Stimulated activated CD4-positive, alpha-beta T cell treated with anti-CD3 and anti-CD28 coated beads, Interleukin-1b, Interleukin-23, amount 100 ng/mL, for 4 hours (primary cell): Measurements from ENCODE around the gene SETX.

Experiments
- DNase-seq, 2 donors: peaks; one replicate each; pipeline ENCODE4 v3.0.0-alpha.2; 2020; ENCODE audit warnings: low read depth in 2 of 2

SETX gene

DNA sequence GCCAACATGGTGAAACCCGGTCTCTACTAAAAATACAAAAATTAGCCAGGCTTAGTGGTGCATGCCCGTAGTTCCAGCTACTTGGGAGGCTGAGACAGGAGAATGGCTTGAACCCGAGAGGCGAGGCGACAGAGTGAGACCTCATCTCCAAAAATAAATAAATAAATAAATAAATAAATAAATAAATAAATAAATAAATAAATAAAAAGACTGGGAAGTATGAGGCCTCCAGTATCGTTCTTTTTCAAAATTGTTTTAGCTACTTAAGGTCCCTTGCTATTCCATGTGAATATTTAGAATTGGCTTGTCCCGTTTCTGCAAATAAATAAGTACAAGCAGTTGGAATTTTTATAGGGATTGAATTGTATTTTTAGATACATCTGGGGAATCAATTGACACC, 3.0 kb upstream of the SETX start:
- no peak for DNase-seq

DNA sequence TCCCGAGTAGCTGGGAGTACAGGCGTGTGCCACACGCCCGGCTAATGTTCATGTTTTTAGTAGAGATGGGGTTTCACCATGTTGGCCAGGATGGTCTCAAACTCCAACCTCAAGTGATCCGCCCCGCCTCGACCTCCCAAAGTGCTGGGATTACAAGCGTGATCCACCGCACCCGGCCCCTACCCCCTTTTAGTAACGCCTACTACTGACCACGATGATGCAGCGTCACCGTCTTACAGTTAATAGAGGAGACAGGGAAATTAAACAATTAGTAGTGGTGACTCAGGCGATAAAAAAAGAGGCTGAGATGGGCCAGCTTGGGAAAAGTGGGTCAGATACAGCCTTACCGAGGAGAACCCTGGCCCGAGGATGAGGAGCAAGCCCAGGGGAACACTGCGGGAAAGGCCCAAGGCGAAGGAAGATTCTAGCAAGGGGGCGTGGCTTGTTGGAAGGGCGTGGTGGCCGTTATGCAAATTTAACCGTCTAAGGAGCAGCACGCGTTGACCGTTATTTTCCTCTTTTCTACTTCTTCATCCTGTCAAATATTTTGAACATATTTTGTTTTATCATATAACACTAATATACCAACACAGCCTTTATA, 1.6 kb upstream of the SETX start:
- no peak for DNase-seq

GRCh38 chr9:132351404-132352045, 3.3 kb downstream of the SETX start:
- no peak for DNase-seq

- no peak for DNase-seq
Observed at GRCh38 chr9:132350861-132351315, 3.9 kb downstream of the SETX start.

- no peak for DNase-seq
Observed at GRCh38 chr9:132348676-132349075, 6.1 kb downstream of the SETX start.

GRCh38 chr9:132346177-132346576, 8.6 kb downstream of the SETX start:
- DNase-seq = no peak

DNA sequence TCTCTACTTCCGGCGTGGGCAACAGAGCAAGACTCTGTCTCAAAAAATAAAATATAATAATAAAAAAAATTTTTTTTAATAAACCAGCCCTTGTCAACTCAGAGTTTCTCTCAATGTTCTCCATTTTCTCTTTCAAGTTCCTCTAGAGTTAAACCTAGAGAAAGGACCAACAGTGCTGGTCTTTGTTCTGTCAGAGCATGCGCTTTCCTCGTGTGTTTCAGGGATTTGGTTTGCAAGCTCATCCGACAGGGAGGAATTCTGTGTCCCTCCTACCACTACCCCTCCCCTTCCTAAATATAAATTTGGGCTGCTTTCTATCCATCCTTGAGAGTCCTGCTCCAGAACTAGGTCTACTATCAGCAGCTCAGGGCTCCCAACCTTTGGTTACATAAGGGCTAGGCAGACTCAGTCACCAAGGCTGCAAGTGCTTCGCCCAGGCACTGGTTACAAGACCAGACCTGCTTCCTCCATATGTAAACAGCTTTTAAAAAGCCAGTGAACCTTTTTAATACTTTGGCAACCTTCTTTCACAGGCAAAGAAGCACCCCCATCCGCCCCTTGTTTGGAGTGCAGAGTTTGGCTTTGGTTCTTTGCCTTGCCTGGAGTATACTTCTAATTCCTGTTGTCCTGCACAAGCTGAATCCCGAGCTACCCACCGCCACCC, 13.5 kb downstream of the SETX start:
- no peak for DNase-seq

DNA sequence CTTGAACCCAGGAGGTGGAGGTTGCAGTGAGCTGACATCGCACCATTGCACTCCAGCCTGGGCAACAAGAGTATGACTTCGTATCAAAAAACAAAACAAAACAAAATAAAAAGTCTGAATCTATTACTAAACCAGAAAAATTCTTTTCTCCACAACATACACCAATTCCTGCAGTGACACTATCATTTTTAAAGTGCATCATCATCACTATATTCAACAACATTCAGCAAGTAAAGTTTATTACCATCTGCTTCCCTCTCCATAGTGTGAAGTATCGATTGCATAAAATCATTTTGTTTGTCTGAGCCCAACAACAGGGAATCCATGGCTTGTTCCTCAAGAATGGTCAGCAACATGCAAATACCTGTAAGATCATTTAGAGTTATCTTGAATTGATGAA, 20.4 kb downstream of the SETX start:
- DNase-seq = no peak

DNA sequence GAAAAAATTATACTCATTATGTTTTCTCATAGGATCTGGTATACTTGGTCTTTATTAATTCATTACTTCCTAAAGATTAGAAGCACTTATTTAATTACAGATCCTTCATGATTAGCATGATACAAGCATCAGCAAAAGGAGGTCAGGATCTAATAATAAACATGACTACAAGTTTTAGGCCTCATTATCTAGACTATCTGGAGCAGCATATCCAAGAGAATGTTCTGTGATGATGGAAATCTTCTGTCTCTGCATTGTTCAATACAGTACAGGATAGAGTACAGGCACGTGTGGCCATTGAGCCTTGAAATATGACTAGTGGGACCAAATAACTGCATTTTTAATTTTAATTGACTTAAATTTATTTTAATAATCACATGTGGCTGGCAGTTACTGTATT, 21.2 kb downstream of the SETX start:
- DNase-seq = no peak

DNA sequence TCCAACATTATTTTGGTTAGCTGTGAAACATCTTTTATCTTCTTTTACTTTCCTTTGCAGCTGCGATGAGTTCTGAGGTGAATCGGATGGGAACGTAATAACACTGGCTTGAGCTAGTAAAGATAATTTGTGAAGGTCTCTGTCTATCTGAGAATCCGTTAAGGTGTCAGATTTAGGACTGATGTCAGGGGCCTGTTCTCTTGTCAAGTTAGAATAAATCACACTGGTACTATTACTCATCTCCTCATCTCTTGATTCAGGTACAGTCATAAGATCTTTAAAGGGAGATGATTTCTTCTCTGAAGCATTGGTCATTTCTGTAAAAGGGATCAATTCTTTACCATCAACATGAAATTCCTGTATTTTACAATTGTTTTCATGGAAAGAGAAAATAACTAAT, 26.2 kb downstream of the SETX start:
- DNase-seq = no peak

DNA sequence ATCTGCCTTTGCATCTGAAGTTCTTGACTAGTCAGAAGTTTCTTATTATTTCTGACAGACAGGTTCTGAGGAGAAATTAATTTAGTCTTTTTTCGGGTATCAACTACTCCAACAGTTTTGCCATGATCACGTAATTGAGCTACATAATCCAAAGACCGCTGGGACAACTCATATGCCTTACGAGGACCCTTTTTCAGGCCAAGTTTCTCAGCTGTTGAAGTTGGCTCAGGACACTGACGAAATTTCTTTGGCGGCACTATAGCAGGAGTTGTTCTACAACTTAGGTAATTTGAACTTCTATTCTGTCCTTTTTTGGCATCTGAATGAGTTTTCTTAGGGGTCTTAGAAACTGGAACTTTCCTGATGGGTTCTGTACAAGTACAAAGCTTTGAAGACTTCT, 27.2 kb downstream of the SETX start:
- DNase-seq = no peak

GRCh38 chr9:132324425-132324824, 30.4 kb downstream of the SETX start:
- no peak for DNase-seq

GRCh38 chr9:132319421-132320110, 35.2 kb downstream of the SETX start:
- no peak for DNase-seq

DNA sequence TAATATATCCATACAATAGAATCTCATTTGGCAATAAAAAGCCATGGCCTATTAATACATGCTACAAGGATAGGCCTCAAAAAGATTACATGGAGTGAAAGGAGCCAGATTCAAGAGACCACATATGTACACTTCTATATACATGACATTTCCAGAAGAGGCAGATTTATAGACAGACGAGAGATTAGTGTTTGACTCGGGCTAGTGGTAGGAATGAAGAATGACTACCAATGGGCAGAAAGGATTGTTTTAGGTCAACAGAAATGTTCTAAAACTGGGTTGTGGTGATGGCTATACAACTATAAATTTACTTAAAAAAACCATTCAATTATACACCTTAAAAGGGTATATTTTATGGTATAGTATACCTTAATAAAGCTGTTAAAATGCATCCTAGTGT, 41.9 kb downstream of the SETX start:
- DNase-seq = no peak

DNA sequence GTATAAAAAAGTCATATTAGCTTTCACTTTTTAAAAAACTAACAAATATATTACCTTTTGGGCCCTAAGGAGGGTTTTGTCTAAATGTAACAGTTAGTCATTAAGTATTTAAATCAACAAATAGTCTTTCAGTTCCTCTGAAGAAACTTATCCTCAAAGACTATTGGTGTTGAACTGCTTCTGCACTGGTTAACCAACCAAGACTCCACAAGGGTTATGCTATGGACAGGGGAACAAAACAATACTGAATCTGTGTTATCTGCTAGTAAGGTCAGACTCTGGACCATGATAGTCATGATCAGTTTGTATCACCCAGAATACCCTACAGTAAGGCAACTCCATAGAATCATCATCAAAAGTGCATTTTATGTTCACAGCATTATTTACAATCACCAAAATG, 42.4 kb downstream of the SETX start:
- no peak for DNase-seq

- no peak for DNase-seq
Observed at GRCh38 chr9:132311978-132312377, 42.8 kb downstream of the SETX start.

DNA sequence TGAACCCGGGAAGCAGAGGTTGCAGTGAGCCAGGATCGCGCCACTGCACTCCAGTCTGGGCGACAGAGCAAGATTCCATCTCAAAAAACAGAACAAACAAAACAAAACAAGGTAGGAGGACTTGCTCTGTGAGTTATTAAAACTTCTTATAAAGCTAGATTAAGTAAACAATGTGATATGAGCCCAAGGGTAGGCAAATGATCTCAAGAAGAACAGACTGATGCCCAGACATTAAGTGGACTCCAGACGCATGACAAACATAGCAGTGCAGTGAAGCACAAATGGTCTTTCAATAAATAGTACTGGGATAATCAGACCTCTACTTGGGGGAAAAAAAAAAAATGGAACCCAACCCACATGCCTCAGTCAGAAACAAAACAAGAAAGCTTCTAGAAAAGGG, 45.7 kb downstream of the SETX start:
- DNase-seq = no peak

DNA sequence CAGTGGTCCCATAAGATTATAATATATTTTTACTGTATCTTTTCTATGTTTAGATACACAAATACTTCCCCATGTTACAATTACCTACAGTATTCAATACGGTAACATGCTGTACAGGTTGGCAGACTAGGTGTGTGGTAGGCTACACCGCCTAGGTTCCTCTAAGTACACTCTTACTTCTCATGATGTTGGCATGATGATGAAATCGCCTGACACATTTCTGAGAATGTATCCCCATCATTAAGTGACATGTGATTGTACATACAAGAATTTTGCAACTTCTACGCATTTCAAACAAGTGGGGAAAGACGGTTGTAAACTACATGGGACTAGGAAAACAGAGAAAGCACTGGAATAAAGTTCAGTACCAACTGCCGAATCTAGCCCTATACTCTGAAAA, 53.3 kb downstream of the SETX start:
- DNase-seq = no peak

- no peak for DNase-seq
Observed at GRCh38 chr9:132299221-132299620, 55.6 kb downstream of the SETX start.

- DNase-seq = no peak
Observed at GRCh38 chr9:132295181-132295580, 59.6 kb downstream of the SETX start.

GRCh38 chr9:132293145-132293721, 61.6 kb downstream of the SETX start:
- no peak for DNase-seq

DNA sequence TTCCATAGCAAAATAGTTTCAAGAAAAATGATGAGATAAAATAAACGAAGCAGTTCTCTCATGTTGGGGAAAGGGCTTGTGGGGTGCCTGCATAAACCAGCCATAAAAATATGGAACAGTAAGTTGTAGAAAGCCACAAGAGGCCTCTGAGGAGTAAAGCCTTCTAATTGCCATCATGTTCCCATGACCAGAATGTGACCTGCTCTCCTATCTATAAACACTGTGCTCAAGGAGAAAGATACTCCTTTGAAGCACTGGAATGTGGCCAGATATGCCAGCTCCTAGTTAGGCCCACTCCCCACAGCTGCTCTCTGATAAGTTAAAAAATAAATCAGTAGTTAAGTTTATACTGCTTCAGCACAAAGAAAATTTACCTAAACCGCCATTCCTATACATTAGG, 65.8 kb downstream of the SETX start:
- DNase-seq = no peak
